DND-41 (cell line): ENCODE data around the gene PRUNE1.

Experiments used
- CTCF ChIP-seq: IDR thresholded peaks from 2 replicates; pipeline ENCODE4 v1.5.1; 2012; ENCODE audit warnings: borderline replicate concordance, low read length, moderate library complexity, mild to moderate bottlenecking; ENCODE audit not compliant: poor library complexity, severe bottlenecking; ENCODE audit errors: extremely low read depth
- EZH2 ChIP-seq: IDR thresholded peaks from 3 replicates; pipeline ENCODE4 v1.6.1; 2012; ENCODE audit warnings: borderline replicate concordance, low read depth, mild to moderate bottlenecking, moderate library complexity, low read length, inconsistent platforms; ENCODE audit not compliant: severe bottlenecking

GRCh38 chr1:151056149-151056548 lies 47.9 kb downstream of the PRUNE1 start:
- TF ChIP-seq CTCF (no peak), EZH2 (no peak)
